Upper lobe of left lung (tissue), 4 donors: ENCODE measurements around the gene ERMARD.

Experiments used
- CTCF ChIP-seq, 6 experiments: fragments of 450-650 bp in 4 of 6; fragments of 200-600 bp in 2 of 6; sonication (generic) in 2 of 6; IDR thresholded peaks; one replicate each; pipeline ENCODE4 v1.5.1; 2016 to 2019; ENCODE audit warnings: antibody characterized with exemption in 6 of 6
- POLR2A ChIP-seq, 4 donors: fragments of 450-650 bp; IDR thresholded peaks; one replicate each; pipeline ENCODE4 v1.5.1; 2016 to 2017; ENCODE audit warnings: antibody characterized with exemption in 4 of 4, mild to moderate bottlenecking in 2 of 4
- POLR2AphosphoS5 ChIP-seq, 2 donors: sonication (generic); formaldehyde crosslinking; IDR thresholded peaks; one replicate each; pipeline ENCODE4 v1.5.1; 2017; ENCODE audit warnings: antibody characterized with exemption in 2 of 2

GRCh38 chr6:169722362-169723199 is 28.8 kb upstream of the ERMARD start:
- TF ChIP-seq CTCF (IDR thresholded peaks at IDR 0.05) (no peak), POLR2AphosphoS5 (IDR thresholded peaks at IDR 0.05) (peak in 1 of 2 donors; percentile 34), POLR2A (IDR thresholded peaks at IDR 0.05) (no peak)
